ENCODE results near the gene LAMB4.

Gene LAMB4

DNA sequence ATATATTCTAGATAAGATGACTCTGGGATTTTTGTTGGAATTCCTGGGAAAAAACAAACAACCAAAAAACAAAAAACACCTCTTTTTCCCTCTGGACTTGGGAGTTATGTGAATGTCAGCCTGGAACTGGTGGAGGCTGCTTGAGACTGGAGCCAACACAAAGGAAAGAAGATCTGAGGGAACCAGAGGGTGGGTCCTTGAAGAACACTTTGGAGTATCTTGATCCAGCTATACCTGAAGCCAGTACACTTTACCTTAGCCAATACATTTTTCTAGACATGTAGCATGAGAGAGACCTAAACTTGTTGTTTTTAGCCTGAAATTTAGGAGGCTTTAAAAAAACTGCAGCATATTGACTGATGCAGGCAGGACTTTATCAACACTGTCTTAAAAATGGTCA is 121.3 kb downstream of the LAMB4 start:
- FAIRE-seq, result no peak

DNA sequence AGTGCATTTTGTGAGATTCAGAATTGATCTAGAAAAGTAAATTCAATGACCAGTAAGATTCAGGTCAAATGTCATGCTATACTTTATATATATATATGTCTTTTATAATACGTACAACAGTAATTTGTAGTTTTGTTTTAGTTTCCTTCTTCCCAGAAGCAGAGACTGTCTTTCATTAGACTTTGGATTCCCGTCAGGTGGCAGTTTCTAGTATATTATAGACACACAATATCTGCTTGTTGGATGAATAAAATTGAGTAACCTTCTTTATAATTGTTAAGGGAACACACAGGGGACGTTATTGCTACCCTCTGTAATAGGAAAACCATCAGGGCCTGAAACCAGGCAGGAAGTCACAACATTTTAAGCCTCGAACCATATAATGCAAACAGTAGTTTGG is 121.9 kb downstream of the LAMB4 start:
- no peak for FAIRE-seq

DNA sequence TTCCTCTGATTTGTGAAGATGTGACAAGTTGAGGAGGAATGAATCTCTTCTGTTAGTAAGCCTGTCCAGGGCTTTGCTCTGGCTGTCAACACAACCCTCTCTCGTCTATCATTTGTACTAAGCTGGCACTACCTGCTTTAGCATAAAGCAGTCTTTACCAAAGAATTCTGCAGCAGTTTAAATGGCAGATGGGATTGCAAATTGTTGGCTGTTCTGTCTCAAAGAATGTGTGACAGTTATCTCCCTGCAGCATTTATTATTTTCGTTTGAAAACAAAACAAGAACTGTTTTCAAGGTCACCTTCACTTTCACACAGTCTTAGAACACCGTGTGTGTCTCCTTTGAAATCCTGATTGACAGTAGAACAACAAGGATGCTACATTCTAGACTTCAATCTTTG is 122.4 kb downstream of the LAMB4 start:
- no peak for FAIRE-seq

DNA sequence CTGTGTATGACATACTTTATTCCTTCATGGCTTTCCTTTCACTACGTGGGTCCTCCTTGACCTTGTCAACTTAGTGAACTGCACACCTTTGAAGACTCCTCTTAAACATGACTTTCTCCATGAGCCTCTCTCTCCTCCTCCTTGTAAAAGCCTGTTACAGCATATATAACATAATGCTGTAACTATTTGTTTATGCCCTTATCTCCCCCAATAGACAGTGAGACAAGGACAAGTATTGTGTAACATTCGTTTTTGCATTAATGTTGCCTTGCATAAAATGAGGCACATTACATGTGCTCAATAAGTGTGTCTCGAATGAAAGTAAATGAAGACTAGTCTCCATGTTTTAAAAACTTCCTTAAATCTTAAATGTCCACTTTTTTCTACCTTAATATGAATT is 122.9 kb downstream of the LAMB4 start:
- no peak for FAIRE-seq

DNA sequence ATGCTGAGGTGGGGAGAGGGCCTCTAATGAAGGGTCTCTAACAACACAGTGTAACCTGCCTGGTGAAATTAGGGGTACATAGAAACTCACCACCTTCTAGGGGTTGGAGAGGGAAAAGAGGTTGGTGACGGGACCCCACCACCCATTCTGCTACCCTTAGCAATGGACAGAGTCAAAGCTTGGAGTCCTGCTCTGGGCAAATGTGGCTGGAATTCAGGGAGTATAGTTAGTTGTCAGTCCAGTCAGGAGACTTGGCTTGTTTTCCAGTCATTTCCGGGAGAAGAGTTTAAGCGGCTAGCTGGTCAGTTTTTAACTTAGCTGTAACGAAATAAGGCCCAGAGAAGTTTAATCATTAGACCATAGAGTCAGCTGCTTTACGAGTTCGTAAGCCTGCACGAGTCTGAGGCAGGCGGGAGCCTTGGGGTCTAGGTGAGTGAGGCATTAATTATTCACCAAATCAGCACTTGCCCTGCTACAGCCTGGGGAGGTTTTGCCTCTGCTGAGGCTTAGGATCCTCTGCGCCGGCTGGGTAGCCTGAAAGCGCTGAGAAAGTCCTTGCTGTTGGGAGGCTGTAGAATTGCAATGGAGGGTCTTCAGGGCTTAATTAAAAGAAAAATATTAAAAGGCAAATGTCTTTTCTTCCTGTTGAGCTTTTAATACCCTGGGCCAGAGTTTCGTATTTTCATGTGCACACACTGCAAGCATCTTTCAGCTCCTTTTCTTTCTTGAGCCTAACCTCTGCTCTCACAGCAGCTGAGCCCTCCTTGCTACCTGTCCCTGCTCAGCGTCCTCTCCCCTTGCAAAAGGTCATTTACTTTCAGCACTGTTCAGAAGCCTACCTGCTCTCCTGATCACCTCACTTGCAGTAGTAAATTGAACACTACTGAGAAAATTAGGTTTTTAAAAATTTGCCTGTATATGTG is 125.7 kb downstream of the LAMB4 start:
- no peak for FAIRE-seq

DNA sequence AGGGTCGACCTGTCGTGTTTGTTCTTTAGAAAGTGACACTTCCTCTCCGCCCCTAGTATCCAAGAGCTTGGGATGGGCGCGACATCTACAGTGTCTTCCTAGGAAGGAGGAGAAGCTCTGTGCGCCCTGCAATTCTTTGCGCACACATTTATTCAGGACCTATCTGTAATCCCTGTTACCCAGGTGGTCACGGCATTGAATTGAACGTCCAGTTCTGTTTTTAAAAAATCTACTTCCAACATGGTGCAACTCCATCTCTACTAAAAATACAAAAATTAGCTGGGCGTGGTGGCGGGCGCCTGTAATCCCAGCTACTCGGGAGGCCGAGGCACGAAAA is 126.6 kb downstream of the LAMB4 start:
- FAIRE-seq, result no peak

DNA sequence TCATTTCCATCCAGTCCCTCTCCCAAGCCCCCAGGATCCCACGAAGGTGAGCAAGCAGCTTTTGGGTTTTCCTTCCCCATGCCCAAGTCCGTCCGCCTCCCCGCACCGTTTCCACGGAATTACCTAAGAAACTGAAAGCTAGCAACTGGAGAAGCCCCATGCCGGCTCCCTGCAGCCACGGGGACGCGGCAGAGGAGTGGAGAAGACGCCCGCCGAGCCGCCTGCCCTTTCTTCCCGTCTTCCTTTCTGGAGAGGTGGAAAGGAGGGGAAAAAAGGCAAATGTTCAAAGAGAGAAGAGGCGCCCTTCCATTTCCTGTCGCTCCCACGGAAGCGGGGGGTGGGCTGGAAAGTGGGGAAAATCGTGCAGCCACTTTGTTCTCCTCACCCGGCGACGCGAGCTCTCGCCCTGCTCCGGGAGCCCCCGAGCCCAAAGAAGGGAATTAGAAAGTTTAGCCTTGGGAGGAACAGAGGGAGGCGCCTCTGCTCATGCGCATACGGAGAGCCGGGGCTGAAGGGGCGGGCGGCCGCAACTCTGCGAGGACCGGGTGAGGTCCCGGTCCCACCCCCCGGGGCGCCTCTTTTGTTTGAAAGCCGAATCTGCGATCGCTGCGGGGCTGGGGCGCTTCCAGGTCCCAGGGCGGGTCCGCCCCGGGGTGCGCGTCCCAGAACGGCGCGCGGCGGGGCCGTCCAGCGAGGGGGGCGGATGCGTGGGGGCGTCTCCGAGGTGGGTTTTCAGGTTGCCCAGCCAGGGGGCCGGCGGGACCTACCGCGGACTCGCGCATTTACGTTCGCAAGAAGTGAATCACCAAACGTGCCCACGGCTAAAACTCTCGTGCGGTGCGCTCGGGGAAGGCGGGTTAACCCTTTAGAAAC is 127.2 kb downstream of the LAMB4 start, which contains the start of gene LAMB1:
LAMB1 (minus strand) TSS at position 436 of the 873 bp plus-strand sequence; CDS start at position 160, 276 bp downstream.
- no peak for FAIRE-seq

DNA sequence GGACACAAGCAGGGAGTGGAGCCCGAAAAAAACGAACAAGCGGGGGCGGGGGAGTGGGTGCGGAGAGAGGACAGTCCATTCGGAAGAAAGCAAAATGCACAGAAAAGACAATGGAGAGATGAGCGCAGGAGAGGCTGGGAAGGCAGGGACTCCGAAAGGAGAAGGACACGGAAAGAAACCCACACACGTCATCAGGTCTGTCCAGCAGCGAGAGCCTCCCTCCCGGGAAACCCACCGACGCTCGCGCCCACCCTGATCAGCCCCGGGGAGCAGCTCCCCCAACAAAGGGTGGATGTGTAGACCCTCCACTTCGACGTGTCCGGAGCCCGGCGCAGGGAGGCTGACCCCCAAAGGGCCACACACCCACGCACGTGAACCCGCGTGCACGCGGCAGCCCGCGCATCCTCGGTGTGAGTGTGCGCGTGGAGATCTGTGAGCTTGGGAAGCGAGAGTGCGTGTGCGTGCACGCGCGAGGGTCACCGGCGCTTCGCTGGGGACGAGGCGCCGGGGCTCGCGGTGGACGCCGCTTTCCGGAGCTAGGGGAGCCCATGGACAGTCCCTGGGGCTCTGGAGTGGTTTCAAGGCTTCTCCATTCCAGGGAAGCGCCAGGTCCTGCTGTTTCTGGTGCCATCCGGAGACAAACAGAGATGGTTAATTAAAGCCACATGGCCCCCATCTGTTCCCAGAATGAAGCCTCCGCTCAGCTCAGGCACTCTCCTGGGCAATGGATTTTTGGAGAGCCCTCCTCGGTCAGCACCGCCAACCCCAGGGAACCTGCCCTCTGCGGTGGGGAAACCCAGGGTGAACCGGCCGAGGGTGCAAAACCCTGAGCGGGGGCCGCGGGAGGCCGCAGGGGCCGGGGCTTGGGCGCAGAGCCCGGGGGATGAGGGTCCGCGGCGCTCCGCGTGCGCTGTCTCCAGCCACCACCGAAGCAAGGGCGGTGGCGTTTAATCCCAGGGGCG is 128.1 kb downstream of the LAMB4 start:
- FAIRE-seq, result no peak

DNA sequence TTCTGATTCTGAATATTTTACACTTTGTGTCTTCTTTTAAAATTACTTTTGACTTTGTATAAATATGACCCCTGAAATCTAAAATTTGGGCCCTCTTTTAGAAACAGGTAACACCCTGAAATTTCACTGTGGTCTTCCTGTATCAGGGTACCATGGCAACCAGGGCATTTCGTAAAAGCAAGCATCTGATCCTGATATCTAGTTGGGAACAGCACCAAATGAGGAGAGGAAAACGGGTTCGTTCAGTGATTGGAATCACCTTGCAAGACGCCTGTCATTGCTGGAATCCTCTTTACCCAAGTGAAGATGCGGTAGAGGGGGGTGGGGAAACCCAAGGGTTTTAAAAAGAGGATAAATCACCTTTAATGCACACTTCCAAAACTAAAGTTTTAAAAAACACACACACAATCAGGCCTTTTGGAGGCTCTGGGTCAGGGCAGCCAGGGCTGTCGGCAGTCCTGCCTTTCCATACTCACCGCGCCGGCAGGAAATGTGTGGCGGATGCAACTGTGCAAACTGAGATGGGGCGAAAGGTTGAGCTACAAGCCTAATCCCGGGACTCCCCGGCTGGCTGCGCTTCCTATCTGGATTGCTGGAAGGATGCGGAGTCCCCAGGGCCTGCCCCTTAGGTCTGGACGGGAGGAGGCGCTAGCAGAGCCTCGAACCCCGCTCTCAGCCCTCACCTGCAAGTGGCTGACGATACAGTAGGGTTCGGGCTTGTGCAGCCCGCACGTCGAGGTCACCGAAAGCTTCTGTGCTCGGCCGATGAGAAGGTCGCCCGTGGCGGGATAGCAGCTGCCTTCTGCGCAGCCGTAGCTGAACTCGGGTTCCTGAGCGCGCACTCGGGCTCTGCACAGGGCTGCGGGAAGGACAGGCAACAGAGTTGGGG is 129.0 kb downstream of the LAMB4 start:
- FAIRE-seq, result no peak

DNA sequence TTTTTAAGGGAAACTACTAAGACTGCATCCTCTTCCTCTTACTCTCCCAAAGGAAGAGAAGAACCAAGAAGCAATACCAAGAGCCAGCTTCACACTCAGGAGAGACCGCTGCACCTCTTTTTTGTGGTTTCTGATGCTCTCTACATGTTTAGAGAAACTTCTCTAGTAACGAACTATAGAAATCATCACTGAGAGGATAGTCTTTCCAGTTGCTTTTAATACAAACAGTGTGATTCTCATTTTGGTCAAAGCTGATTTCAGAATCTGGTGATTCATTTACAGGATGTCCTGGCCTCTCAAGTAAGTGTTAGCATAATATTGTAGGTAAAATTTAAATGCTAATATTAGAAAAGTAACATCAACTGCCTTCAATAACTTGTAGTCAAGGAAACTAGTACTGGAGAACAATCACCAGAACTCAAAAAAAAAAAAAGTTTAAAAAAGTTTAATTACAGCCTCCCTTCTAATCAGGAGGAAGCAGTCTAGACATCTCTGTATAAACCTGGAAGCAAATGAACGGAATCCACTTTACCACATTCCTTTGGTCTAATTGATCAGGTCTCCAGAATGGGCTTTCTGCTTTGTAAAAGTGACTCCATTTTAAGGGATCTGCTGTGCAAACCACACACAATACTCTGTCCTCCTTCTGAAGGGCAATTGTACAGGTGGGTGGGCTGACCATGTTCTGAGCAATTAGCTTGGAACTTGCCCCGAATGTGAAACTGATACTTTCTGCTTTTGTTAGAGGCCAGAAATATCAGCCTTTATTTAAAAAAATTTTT is 130.2 kb downstream of the LAMB4 start:
- FAIRE-seq, result no peak

DNA sequence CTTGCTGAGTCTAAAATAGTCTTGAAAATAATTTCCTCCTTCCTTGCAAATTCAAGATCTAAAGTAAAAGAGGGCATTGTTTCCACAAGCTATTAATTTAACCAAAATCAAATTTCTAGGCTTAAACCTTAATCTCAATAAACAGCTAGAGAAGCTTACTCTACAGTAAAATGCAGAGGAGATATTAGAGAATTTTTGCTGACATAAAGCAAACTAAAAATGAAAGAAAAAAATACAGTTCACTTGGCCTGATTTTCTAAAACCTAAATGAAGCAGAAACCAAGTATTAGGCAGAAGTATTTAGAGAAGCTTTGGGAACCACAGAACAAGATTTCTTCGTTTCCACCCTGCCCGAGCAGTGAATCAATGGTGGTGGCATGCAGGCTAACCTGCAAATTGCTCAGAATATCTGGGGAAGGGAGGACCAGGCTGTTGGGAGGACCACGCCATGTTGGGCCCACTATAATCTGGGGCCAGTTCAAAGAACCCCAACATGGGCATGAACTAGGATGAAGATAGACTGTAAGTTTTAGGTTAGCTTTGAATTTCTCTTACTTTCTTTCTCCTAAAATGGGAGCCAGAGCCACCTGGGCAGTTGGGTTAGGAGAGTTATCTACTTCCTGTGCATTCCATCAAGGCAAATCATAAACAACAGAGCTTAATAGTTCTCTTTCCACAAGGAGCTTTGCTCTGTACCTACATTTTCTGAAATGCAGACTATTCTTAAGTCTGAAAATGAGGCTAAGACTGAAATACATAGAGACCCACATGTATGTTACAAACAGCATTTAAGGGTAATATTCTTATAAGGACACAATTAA is 131.3 kb downstream of the LAMB4 start:
- no peak for FAIRE-seq

DNA sequence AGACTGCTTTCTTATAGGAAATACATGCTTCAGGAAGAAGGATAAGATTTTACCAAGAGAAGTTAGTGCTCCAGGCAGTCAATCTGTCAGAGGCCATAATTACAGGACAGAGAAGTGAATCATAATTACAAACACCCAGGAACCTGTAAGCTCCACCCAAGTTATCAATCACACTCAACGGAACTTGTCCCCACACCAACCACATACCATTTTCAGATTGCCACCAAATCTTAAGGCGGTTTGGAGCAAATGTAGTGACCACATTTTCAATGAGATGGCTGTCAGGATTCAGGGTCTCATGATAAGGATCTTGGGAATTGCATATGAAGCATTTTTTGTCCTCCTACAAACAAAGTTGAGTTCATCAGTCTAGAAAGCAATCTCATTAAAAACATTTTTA is 132.0 kb downstream of the LAMB4 start:
- no peak for FAIRE-seq

DNA sequence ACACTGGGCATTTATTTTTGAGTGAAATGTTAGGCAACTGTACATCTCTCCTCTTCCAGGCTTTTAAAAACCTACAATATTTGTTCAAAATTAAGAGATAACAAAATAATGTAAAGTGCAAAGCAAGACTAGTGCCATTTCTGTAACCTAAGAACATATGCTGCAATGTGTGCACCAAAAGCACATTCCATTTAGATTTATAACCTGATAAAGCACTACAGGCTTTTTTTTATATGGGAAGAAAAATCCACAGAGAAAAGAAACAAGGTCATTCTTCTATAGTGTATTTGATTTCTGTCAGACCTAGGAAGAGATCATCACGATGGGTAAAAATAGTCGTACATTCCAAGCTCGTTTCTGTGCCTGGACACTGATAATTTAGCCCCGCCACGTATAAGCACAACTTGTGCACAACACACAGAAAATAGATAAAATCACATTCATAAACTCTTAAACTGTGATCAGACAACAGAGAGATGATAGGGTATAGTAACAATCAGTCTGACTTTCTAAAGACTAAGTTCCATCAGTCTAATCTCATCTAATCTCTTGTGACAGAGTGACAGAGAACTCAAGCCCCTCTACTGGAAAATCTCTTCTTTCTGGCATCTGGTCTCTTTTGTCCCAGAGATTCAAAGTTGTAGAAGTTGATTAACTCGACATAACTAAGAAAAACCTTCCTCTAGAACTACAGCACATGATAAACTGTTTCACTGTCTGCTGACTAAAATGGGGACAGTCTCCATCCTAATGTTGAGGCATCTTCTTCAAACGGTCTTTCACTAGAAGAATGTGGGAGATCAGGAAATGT is 133.9 kb downstream of the LAMB4 start:
- FAIRE-seq, result no peak

DNA sequence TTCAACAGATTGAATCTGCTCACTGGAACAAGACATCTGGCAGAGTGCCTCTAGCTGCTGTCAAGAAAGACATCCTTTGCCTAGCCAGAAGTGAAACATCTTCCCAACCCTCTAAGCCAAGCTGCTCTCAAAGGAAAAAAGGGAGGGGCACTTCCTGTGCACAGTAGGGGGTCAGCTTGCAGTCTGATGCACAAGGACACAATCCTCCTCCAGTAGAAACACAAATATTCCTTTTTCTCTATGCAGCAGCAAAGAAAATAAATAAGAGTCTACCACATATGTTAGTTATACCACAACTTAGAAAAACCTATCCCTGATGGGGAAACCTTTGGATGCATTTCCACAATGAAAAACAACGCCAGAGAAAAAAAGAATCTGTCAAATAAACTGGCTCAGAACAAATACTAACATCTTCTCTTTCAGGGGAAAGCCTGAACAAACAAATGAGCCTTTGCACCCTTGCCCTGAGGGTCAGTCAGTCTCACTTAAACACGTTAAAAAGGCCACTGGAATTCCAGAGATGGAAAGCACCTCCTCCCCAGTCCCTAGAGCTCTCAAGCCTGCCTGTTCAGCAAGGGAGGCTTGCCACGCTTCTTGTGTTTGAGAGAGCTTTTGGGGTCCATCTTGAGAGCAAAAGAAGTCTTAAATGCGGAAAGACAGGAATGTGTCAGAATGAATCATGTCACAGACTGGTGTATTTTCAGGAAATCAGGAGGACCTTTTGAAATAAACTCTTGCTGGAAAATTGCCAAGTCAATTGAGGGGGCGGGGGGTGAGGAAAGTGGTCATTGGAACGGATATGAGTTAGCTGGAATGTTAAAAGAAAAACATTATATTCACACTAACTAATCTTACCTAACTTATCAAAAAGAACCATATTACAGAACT is 134.7 kb downstream of the LAMB4 start:
- no peak for FAIRE-seq

DNA sequence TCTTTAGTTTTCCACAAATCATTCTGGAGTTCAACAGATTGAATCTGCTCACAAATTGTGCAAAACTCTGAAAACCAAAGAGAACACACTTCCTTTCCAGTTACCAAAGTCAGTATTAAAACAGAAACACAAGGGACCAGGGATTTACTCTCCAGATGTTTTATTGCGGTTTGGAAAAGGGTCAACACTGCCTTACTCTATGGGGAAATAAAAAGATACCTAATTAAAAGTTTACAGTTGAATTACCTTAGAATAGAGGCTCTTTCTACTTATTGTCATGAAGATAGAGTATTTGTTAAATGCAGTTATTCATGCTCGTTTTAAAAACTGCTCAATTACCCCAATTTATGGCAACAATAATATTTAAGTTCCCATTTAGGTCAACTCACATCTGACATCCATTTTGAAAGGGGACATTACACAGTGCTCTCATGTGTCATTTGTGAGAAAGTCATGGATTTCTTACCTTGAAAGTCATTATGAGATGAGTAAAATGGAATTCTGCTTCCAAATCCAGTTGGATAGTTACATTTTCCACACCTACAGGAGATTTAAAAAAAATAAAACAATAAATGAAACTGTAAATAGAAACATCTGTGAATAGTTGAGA is 135.6 kb downstream of the LAMB4 start:
- no peak for FAIRE-seq

DNA sequence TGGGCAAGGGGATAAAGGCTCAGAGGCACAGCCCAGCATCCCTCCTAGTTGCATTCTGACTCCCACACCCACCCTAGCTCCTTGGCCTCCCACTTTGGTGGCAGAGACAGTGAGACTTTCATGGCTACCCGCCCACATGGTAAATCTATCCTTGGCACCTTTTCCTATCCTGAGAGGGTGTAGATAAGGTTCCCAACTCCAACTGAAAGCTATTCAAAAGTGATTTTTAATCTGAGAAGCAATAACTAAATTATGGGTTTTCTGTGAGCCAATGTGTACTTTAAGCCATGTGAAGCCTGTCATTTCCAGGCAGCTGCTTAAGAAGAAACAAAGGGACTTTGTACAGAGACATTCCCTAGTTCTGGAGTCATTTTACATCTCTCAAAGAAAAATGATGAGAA is 136.3 kb downstream of the LAMB4 start:
- no peak for FAIRE-seq

DNA sequence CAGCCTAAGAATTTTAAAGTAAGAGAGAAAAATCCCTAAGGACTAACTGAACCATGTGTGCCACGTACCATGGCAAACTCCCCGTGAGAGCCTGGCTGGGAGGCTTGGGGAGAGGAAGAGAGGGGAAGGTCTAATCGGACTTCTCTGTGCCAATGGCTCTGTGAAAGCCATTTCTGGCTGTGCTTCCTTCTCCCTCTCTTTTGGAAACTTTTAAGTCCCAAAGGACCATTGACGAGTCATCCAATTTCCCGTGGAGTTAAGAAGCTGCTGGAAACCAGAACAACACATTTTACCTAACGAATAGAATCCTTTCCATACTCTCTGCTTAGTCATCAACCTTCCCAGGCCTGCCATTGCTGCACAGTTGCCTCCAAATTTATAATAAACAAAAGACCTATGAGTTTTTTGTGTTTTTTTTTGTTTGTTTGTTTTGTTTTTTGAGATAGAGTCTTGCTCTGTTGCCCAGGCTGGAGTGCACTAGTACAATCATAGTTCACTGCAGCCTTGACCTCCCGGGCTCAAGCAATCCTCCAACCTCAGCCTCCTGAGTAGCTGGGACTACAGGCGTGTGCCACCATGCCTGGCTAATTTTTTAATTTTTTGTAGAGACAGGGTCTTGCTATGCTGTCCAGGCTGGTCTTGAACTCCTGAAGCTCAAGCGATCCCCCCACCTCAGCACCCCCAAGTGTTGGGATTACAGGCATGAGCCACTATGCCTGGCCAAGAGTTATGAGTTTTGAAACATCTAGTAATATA is 140.4 kb downstream of the LAMB4 start:
- no peak for FAIRE-seq

All from colon (tissue), 2 donors.